ENCODE results near the gene SLCO3A1.

The SLCO3A1 gene

DNA sequence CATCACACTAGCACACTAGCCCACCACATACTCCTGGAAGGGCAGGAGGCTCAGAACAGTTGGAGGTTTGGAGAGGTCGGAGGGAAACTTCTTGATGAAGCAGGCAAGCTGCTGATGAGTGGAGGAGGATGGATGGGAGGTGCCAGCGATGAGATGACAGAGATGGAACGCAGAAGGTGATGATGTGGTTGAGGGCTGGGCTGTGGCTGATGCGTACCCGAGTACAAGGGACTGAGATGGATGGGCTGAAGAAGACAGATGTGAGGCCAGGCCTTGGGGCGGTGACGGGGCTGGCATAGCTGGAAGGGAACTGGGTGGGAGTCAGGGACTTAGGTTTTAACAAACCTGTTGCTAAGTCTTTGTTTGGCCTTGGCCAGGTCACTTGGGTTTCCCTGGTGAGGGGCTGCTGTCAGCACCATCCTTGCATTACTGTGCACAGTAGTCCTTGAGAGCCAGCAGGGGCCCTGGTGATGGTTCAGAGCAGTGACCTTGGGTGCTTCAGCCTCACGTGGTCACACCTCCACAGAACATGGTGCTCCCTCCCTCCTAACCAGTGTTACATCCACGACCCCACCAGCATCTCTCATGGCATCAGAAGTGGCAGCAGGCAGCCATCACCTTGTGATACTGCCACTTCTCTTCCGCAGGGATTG, 164.5 kb downstream of the SLCO3A1 start:
- Histone ChIP-seq H3K9me3 (no peaks in the 10 kb centered on the region), H3K27ac (no peak overlapping the region), H3K36me3 (no peaks in the 10 kb centered on the region), H3K4me1 (ENCODE audit: control insufficient read depth in 1 of 2, insufficient read depth in 1 of 2, low read depth in 1 of 2, low read length in 1 of 2) (no peaks in the 10 kb centered on the region), H3K27me3 (no peaks in the 10 kb centered on the region), H3K4me3 (ENCODE audit: low read depth in 1 of 2, low read length in 1 of 2) (no peak overlapping the region)
- no peak for TF ChIP-seq CTCF (IDR thresholded peaks at IDR 0.05)

- Histone ChIP-seq H3K4me1 (ENCODE audit: control insufficient read depth in 1 of 2, insufficient read depth in 1 of 2, low read depth in 1 of 2, low read length in 1 of 2) (no peaks in the 10 kb centered on the region), H3K4me3 (ENCODE audit: low read depth in 1 of 2, low read length in 1 of 2) (no peak overlapping the region), H3K9me3 (no peaks in the 10 kb centered on the region), H3K27ac (no peak overlapping the region), H3K36me3 (no peaks in the 10 kb centered on the region), H3K27me3 (no peaks in the 10 kb centered on the region)
- no peak for TF ChIP-seq CTCF (IDR thresholded peaks at IDR 0.05)
These were observed 165.2 kb downstream of the SLCO3A1 start for GRCh38 chr15:92018535-92019239.

DNA sequence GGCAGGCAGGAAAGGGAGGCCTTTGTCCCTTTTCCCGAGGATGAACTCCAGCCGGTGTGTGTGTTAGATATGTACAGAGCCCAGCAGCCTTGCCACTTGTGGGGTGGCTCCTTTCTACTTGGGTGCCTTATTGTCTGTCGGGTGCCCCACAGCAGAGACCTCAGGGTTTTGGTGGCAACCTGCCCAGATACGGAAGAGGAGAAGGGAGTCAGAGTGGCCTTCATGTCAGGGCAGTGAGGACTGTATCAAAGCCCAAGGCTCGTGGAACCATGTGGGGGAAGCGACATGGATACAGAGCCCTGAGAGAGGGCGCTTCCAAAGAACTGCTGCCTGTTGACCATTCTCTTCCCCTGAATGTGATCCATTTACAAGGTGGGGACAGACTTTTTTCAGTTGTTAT, 166.2 kb downstream of the SLCO3A1 start:
- TF ChIP-seq CTCF (IDR thresholded peaks at IDR 0.05), result no peak

GRCh38 chr15:92020207-92020606, 166.7 kb downstream of the SLCO3A1 start:
- Histone ChIP-seq H3K4me3 (ENCODE audit: low read depth in 1 of 2, low read length in 1 of 2) (no peak overlapping the region), H3K4me1 (ENCODE audit: control insufficient read depth in 1 of 2, insufficient read depth in 1 of 2, low read depth in 1 of 2, low read length in 1 of 2) (no peaks in the 10 kb centered on the region), H3K9me3 (no peaks in the 10 kb centered on the region), H3K27me3 (no peaks in the 10 kb centered on the region), H3K27ac (no peak overlapping the region), H3K36me3 (no peaks in the 10 kb centered on the region)
- TF ChIP-seq CTCF (IDR thresholded peaks at IDR 0.05), result no peak

More for the DNA sequence above, 166.2 kb downstream of the SLCO3A1 start:
- no peaks in the 10 kb centered on the region for H3K27me3 ChIP-seq
- H3K9me3 ChIP-seq, result no peaks in the 10 kb centered on the region
- H3K36me3 ChIP-seq, result no peaks in the 10 kb centered on the region
- H3K4me1 ChIP-seq (ENCODE audit: control insufficient read depth in 1 of 2, insufficient read depth in 1 of 2, low read depth in 1 of 2, low read length in 1 of 2), result no peaks in the 10 kb centered on the region
- no peak overlapping the region for H3K27ac ChIP-seq
- no peak overlapping the region for H3K4me3 ChIP-seq (ENCODE audit: low read depth in 1 of 2, low read length in 1 of 2)

DNA sequence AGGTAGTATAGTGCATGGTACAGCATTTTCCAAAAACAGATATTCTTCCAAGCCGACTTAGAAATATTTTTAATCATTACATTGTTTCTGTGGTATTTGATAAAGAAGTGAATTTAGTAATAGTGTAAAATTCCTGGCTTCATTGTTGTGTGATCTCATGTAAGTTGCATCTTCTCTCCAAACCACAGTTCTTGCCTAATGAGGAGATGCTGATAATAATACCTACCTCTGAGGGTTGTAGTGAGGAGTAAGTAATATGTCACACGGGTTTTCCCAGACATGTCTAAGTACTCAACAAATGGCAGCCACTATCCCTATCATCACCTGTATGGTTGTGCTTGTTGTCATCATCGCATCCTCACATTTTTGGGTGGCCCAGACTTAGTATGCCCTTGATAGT, 167.3 kb downstream of the SLCO3A1 start:
- no peak for TF ChIP-seq CTCF (IDR thresholded peaks at IDR 0.05)
- no peak overlapping the region for H3K27ac ChIP-seq
- no peaks in the 10 kb centered on the region for H3K4me1 ChIP-seq (ENCODE audit: control insufficient read depth in 1 of 2, insufficient read depth in 1 of 2, low read depth in 1 of 2, low read length in 1 of 2)
- H3K27me3 ChIP-seq, result no peaks in the 10 kb centered on the region
- no peak overlapping the region for H3K4me3 ChIP-seq (ENCODE audit: low read depth in 1 of 2, low read length in 1 of 2)
- no peaks in the 10 kb centered on the region for H3K9me3 ChIP-seq
- no peaks in the 10 kb centered on the region for H3K36me3 ChIP-seq
